Hindlimb muscle (tissue), 1 donor: ENCODE measurements around the gene FCN3. TPM values are rescaled to one million over a fixed set of nuclear protein-coding genes. Genes with fewer than 3 reads are reported as not detected.
"Not testable (repeated sequence)": the region's sequence is repeated elsewhere in the genome, so short reads cannot be mapped to it uniquely, and the experiment has no call there.

Experiments
- DNase-seq: peaks from one replicate; pipeline ENCODE4 v3.0.0-alpha.2; 2013
- polyA plus RNA-seq: library from polyadenylated mRNA; unstranded; fragments of 120-200 nt; gene quantifications from one replicate; pipeline ENCODE4 v1.2.1, GENCODE V29; 2013; ENCODE audit not compliant: insufficient read length

Gene FCN3
- polyA plus RNA-seq, 1 donor = 0.50 TPM

DNA sequence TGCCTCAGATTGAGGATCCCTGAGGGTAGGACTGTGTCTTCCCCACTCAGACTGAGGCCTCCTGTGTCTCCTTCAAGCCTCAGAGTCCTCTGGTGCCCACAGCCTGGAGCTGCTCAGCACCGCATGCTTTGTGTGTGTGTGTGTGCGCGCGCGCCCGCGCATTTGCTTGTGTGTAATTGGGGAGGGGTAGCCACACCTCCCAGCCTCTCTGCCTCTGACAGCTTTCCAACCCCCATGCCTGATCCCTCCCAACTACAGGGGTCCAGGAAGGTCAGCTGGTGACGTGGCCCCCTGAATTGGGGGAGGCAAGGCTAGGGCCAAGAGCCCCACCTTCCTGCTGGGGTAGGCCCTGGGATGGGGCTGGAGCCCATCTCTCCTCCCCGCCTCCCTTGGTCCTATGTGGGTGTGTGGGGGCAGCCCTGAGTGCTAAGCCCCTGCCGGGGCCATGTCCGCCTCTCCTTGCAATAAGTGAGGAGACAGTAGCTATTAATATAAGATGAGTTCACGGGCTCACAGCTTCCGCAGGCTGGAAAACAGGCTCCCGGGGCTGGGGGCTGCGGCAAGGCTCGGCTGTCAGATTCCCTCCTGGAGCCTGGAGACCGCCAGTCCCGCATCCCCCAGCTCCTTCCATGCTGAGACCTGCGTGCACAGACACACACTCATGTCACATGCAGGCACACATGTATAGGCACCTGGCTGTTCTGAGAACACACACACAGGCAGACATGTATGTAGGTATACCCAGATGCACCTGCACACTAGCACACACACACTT is 24.8 kb upstream of the FCN3 start:
- no peak for DNase-seq

DNA sequence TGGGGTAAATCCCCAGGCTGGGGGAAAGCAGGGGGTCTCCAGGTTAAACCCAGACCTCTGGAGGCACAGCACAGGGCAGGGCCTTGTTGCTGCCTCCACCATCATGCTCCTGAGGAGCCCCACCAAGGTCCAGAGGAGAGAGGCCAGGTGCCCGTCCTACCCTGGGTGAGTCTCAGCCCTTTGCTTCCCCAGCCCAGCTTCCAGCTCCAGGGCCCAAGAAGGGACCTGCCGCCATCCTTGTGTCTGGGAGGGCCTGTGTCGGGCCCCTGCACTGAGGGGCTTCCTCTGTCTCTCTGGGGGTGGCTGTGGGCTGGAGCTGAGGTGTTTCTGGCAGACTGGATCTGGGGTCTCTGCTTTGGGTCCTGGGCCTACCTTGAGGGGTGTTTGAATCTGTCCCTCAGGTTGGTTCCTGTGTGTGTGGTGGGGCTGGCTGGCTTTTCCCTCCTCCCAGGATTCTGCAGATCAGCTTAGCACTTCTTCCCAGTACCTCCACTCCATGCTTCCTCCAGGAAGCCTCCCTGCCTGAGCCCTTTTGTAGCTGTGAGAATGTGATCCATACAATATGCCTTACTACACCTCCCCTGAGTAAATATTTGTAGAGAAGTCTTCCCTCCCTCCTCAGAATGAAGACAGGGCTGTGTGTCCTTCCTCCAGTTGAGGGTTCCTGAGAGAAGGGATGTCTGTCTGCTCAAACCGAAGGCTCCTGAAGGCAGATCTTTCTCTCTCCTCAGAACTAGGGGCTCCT is 24.0 kb upstream of the FCN3 start:
- DNase-seq = no peak

DNA sequence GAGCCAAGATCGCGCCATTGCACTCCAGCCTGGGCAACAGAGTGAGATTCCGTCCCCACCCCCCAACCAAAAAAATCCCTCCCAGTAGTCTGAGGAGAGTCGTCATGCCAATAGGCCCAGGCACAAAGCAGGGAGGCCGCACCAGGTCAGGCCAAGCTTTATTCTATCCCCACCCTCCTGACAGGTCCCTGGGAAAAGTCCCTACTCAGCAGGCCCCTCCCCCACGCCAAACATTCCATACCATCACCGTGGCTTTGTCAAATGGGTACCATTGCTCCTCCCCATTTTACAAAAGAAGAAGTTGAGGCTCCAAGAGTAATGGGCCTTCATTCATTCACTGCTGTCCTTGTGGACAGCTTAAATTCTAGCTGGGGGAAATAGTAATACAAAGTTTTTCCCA is 23.1 kb upstream of the FCN3 start:
- DNase-seq = no peak

DNA sequence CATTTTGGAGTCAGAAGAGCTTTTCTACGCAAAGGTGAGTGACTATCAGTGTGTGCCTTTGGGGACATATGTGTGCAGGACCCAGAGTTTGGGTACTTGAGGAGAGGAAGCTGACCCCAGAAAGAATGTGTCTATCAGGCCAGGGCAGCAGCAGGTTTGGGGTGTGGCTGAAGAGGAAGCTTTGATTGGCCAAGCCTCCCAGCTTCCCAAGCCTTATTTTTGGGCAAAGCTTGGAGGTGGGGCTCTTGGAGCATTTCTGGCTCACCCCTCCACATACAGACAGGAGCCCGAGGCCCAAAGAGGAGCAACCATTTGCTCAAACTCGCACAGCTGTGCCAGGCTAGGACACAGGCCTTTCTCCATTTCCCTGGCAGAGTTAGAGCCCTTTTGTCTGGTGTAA is 22.5 kb upstream of the FCN3 start:
- DNase-seq = no peak

DNA sequence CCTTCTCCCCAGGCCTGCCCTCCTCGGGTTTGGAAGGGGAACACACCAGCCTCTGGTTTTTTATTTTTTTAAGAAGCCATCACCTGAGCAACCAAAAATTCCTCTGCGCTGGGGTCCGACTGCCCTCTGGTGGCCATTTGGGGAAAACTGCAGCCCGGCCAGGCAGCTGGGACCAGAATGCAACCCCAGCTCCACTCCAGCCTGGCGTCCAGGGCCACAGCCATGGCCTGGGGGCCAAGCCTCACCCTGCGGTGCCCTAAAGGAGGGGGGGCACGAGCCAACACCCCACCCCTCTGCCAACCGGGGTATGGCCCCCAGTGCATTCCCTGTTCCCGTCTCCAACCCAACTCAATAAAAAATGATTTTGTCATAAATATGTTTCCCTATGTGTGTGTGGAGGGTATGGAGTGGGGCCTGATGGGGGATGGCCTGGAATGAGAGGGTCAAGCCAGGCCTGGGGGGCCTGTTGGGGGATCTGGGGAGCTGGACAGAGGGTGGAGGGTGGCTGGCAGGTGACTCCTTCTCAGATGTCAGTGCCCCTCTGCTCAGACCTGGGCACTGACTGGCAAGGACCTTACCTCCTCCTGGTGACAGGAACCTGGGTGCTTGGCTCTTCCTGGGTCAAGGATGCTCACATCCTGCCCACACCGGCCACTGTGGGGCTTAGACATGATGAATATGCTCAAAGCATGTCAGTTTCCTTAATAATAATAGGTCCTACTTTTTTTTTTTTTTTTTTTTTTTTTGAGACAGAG is 21.0 kb upstream of the FCN3 start:
- DNase-seq = peak; percentile 78

DNA sequence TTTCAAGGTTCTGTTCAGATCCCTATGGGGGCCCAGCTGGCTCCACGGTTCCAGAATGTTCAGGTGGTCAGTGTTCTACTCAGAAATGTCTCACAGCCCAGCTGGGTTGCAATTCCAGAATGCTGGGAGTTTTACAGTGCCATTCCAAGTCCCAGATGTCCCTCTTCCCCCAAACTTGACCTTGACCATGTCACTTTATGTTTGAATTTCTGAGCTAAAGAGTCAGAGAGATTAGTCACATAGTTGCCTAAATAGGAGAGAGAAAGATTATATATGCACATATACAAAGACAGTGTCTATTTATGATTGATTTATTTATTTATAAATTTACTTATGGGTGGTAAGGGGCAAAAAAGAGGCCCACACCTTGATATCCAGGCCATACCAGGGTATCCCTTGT is 20.3 kb upstream of the FCN3 start:
- no peak for DNase-seq

DNA sequence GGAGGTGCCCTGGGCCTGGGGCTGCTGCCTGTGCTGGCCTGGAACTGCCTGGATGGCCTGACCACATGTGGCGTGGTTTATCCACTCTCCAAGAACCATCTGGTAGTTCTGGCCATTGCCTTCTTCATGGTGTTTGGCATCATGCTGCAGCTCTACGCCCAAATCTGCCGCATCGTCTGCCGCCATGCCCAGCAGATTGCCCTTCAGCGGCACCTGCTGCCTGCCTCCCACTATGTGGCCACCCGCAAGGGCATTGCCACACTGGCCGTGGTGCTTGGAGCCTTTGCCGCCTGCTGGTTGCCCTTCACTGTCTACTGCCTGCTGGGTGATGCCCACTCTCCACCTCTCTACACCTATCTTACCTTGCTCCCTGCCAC is 19.6 kb upstream of the FCN3 start:
- no peak for DNase-seq

DNA sequence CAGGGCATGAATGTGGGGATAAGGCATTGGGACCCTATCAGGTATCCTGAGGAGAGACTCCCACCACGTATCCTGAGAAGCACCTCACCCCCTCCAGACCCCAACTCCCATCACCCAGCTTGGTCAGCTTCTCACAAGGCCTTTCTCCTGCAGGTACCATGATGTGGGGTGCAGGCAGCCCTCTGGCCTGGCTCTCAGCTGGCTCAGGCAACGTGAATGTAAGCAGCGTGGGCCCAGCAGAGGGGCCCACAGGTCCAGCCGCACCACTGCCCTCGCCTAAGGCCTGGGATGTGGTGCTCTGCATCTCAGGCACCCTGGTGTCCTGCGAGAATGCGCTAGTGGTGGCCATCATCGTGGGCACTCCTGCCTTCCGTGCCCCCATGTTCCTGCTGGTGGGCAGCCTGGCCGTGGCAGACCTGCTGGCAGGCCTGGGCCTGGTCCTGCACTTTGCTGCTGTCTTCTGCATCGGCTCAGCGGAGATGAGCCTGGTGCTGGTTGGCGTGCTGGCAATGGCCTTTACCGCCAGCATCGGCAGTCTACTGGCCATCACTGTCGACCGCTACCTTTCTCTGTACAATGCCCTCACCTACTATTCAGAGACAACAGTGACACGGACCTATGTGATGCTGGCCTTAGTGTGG is 19.1 kb upstream of the FCN3 start:
- DNase-seq = no peak

DNA sequence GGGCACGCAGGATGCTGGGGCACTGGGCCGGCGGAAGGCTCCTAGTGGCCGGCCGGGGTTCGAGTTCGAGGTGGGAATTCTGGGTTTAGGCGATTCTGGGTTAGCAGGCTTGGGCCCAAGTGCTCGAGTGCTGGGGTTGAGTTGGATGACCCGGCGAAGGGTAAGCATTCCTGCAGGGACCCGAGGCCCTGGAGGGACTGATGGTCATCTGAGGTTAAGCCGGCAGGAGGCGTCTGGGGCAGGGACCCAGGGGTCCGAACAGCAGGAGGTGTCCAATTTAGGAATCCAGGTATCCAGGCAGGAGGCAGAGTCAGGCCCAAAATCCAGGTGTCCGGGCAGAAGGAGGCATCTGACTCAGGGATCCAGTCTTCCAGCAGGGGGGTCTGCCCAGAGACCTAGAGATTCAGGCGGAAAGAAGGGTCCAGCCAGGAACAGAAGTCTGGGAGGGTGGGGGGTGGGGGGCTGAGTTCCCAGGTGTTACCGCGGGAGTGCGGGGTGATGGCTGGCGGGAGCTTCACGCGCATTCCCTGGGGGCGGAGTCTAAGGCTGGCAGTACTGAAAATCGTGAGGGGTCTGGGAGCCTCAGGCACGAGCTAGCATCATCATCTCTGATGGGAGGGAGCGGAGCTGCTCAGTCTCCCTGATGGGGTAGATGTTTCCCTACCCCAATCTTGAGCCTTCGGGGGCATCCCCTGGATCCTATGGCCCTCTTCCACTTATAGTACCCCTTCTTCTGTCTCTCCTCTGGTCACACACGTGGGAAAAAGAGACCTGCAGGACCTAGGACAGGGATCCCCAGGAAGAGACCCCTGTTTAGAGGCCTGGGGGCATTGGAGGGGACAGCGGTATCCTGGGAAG is 18.4 kb upstream of the FCN3 start:
- no peak for DNase-seq

DNA sequence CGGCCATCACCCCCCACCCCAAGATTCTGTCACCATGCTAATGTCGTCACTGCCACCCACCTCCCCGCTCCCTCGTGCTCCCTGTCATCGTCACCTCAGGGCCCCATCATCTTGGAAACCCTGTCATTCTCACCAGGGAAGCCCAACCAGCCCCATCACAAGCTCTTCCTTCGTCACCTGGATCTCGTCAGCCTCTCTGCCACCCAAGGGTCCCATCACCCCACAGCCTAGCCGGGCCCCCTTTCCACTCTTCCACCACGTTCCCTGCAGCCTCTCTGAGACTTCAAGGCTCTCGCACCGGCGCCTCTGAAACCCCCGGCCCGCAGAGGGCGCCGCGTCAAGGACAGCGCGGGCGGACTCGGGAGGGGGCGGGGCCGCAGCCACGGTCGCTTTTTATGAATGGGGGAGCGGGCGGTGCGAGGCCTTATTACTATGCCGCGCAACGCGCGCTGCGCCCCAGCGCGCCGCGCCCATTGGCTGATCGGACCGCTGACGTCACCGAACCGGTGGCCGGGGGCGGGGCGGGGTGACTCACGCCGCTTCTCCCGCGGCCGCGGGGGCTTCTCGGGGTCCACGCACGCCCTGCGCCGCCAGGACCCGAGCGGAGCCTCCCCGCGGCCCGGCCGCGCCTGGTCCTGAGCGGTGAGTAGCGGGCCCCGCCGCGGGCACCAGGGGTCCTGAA is 17.6 kb upstream of the FCN3 start, which contains the start of gene GPR3:
TSS of gene GPR3 (plus strand) at position 527 of the 682 bp plus-strand sequence. CDS start 1,177 bp downstream, outside the sequence.
- peak; percentile 89 for DNase-seq

DNA sequence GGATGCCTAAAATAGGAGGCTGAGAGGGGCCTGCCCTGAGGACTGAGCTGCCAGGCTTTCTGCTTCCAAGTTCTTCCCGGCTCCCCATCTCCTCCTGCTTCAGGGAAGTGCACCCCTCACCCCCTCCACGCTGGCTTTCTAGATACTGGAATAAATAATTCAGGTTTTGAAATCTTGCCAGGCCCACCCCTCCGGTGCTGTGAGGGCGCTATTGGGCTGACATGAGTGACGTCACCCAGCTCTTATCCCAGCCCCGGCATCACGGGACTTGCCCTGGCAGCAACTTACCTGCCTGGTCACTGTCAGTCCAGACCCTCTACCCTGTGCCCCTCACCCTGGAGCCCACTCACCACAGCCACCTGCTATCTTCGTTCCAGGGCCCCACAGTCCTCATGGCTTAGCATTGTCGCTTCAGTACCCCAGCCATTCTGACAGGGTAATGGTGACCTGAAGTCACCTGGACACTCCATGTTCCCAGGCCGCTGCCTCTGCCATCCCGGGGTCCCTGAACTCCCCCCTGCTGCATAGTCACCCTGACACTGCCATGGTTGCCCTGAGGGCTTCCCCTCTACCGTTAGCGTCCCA is 17.0 kb upstream of the FCN3 start:
- peak; percentile 52 for DNase-seq

DNA sequence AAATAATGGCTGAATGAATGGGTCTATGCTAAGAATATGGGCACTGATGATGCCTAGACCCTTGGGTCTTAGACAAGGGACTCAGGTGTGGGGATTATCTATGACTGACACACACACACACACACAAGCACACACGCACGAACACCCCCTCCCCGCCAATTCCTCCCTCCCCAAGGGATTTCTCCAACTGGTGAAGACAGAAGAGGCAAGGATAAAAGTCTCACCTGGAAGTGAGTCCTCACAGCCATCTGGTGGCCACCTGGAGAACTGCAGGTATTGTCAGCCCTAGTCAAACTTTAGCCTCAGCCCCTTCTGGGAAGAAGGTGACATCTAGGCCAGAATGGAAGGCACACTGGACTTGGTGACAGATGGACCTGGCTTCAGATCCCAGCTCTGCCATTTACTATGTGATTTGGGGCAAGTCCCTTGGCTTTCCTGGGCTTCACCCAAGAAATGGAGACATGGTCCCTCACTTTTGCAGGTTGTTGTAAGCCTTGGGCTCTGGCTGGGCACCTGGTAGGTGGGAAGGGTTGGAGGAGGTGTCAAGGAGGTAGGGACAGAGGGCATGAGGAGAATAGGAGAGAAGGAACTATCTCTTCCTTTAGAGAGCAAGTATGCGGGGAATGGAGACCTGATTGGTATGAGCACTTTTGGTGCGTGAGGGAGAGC is 13.8 kb upstream of the FCN3 start:
- no peak for DNase-seq

DNA sequence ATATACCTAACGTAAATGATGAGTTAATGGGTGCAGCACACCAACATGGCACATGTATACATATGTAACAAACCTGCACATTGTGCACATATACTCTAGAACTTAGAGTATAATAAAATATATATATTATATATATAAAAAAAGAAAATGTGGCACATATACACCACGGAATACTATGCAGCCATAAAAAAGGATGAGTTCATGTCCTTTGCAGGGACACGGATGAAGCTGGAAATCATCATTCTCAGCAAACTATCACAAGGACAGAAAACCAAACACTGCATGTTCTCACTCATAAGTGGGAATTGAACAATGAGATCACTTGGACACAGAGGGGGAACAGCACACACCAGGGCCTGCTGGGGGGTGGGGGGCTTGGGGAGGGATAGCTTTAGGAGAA is 10.2 kb upstream of the FCN3 start:
- not testable (repeated sequence) for DNase-seq

DNA sequence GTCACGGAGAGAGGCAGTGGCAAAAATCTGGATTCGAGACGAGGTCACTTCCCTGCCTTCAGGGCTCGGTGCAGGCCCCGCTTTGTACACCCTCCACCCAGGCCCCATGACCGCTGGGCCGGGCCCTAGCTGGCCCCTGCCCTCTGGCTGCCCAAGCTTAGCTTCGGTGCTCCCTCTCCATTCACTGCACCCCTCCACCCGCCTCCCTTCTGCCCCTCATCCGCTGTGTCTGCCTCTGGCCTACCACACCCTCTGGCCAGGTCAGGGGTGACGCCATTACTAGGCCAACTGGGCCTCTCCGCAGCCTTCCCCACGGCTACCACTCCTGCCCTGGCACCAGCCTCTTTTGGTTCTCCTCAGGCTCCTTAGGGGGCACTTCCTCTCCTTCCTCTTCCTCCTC is 9.0 kb upstream of the FCN3 start:
- DNase-seq = no peak

DNA sequence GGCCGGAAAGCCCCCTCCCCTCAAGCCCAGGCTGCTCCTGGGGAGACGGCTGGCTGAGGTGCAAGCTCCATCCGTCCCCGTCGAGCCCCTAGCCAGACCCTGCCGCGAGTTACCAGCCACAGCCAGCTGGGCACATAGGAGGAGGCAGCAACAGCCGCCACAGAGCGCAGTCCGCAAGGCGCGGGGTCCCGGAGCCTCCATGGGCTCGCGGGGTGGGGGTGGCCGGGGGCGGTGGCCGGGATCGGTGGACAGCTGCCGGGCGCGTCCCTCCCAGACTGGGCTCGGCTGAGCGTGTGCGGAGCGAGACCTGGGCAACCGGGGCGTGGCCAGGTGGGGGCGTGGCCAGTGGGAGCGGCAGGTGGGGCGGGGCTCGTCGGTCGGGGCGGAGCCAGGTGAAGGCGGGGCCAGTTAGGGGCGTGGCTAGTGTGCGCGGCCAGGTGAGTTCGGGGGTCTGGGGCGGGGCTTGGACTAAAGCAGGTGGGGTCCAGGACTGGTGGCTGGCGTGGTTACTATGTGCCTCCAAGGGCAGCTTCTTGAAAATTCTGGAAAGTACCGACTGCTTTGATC is 8.5 kb upstream of the FCN3 start, which contains the start of gene CD164L2:
TSS of gene CD164L2 (minus strand) at position 295 of the 567 bp plus-strand sequence. CDS start at position 201, 94 bp downstream.
- DNase-seq = no peak

DNA sequence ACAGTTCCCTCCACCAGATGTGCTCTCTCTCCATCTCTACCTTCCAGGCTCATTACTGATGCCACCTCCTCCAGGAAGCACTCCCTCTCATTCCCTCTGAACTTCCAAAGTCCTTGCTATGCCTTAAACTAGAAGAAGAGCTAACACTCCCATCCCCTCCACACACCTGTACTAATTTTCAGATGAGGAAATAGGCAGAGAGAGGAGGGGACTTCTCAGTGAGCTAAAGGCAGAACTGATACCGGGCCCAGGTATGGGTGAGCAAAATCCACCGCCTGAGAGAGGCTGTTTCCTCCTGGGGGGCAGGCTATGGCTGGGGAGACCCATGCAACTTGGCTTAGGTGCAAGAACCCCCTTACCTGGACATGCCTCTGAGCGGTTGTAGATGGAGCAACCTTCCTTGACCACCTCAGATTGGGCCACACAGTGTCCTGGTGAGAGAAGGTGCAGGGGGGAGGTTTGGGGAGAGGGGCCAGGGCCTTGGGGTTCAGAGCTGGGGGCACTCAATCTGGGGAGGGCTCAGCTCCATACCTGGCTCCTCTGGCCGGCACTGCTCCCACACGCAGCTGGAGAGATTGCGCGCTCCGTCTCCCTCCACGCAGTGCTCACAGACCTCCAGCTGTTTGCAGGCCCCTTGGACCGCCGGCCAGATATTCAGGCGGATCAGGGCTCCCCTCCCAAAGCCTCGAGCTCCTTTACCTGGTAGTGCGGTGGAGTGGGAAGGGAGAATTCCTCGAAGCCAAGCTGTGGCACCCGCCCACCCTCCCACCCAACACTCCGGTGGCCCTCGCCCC is 7.5 kb upstream of the FCN3 start:
- DNase-seq = no peak

DNA sequence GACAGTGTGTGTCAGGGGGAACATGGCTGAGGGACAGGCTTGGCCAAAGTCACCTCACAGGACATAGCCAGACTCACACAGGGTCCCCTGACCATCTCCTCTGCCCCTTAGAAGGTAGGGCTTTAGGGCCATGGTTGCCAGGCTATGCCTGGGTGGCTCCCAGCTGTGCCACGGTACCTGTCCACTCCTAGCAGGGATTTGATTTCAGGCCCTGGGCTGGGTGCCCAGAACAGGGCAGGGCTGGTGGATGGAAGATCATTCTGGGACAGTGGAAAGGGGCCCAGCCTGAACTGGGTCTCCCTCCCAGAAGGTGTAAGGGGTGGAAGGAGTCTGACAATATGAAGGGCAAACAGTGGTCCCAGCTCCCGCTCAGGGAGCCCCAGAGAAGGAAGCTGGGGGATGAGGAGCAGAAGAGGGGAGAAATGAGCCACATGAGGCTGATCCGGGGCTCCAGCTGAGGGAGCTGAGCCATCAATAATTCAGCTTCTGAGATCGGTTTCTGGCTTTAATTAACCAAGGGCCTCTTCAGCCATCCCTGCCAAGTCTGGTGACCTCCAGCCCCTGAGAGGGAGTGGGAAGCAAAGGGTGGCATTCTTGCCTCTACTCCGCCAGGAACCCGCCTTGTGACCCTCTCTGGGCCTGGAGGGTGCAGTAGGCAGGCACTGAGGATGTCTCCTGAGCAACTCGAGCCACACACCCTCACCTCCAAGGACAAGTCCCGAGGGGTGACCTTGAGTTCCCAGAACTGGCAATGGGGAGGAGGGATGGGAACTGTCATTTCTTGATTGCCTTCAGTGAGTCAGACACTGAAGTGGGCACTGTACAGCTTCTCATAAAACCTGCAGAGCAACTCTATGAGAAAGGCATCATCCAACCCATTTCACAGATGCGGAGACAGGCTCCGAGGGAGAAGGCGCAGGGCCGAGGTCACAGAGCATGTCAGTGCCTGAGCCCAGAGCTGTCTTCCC is 6.4 kb upstream of the FCN3 start:
- no peak for DNase-seq

DNA sequence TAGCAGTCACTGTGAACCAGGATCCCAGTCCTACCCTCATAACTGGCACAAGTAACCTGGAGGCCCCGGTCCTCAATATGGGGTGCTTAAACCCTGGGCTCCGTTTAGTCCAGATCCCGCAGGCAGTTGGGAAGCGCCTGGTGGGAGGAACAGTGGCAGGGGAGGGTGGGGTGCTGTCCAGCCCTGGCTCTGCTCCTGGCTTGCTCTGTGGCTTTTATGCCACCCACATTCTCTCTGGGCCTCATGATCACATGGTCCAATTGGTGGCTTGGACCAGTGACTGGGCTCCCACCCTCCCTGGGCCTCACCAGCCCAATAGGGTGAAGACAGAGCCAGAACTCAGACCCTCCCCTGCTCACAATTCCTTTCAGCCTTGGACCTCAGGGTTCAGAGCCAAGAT is 5.6 kb upstream of the FCN3 start:
- DNase-seq = no peak
